GM20431 (cell line): Measurements from ENCODE around the gene NKG7.

Source experiments
- in situ Hi-C: fragments of 300-500 bp; cut with MseI, MboI; formaldehyde crosslinking; loops from one replicate; pipeline ENCODE4 v1.15.0; 2020; ENCODE audit warnings: low sequenced_read_pairs; ENCODE audit not compliant: unreplicated experiment

The NKG7 gene

DNA sequence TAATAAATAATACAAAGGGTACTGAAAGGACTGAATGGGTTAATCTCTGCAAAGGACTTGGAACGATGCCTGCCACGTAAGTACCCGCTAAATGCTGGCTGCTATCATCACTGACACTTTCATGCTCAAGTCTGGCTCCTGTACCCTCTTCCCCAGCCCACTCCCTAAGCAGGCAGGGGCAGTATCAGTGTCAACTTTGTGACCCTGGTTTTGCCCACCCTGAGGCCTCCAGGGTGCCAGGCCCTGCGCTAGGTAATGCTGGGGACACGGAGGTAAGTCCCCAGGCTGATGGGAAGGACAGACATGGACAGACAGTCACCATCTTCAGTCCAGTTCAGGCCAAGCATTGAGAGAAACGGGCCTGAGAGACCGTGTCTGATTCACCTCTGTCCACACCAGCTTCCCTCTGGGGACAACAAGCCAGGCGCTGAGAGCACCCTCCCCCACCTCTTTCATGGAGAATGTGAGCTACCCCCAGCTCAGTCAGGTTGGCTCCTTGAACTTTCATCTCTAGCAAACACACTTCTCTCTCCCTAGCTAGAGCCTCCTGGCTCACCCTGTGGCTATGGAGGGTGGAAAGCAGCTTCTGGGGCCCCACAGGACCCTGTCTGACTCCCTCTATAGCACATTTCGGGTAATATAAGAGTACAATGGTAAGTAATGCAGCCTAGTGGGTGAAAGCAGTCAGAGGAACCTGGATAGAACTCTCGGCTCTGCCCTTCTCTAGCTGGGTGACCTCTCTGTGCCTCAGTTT is 7.1 kb downstream of the NKG7 start:
- in situ Hi-C loops, result no loop called here

DNA sequence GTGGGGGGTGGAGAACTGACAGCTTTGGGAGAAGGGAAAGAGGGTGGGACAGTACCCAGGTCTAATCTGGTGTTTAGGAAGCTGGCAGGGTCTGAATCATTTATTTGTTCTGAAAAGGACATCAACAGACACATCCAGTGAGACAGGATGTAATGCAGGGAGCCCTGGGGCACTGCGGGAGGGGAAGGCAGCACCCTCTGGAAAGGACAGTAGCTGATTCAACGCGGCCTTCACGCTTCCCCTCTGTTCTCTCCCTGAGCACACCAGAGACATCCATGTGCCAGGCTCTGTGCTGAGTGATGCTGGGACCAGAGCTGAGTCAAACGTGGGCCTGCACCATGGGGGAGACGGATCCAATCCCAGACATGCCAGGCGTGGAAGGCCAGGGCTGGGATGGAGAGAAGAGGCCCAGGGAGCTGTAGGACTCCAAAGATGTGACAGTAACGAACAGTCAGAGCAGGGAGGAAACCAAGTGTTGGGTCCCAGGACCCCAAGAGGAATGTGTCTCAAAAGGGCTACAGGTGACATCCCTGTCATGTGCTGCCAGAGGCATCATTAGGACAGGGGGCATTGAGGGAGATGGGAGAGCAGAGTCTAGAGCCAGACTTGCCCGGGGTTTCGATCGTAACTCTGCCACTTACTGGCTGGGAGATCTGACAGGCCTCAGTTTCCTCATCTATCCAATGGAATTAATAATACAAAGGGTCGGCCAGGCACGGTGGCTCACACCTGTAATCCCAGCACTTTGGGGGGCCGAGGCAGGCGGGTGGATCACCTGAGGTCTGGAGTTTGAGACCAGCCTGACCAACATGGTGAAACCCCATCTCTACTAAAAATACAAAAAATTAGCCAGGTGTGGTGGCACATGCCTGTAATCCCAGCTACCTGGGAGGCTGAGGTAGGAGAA is 8.0 kb downstream of the NKG7 start:
- in situ Hi-C loops, result no loop called here

- in situ Hi-C loops, result no loop called here
Observed at GRCh38 chr19:51361239-51361638, 11.2 kb downstream of the NKG7 start.

DNA sequence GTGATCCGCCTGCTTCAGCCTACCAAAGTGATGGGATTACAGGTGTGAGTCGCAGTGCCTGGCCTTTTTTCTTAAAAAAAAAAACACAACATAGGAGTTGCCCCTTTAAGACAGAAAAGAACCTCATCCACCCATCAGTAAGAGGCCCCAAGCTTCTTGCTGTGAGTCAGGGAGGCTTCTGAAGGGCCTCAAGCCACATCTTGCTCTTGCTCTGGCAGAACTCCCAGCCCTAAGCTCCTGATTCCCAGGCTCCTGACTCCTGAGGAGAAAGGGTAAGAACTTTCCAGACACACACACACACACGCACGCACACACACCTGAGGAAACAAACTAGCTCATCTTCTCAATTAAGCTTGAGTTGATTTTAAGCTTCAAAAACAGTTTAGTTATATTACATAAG is 13.2 kb downstream of the NKG7 start:
- in situ Hi-C loops, result no loop called here

- in situ Hi-C loops, result no loop called here
Observed at GRCh38 chr19:51357952-51358351, 14.5 kb downstream of the NKG7 start.

DNA sequence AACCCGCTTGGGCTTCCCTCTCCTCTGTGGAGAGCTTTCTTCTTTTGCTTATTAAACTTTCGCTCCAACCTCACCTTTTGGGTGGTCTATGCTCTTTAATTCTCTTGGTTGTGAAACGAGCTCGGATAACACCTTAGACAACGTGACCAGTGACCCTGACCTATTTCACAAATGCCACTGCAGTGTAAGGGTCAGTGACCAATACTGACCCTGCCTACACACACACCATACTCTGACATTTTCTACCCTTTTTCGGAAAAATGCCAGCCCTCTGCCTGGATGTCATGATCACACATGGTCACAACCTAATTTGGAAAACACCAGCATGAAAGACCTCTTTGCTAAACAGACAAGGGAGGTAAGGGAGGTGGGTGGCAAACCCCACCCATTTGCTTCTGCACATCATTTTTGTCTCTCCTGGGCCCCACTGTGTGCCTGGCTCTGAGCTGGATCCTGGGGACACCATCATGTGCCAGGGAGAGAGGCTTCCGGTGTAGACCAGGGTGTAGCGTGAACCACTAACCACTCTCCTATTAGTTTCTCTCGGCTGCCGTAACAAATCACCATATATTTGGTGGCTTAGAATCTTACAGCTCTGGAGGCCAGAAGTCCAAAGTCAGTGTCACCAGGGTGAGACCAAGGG is 16.2 kb downstream of the NKG7 start:
- in situ Hi-C loops, result no loop called here

- in situ Hi-C loops, result no loop called here
Observed at GRCh38 chr19:51354742-51355148, 17.7 kb downstream of the NKG7 start.

- in situ Hi-C loops, result no loop called here
Observed at GRCh38 chr19:51354103-51354741, 18.2 kb downstream of the NKG7 start.

DNA sequence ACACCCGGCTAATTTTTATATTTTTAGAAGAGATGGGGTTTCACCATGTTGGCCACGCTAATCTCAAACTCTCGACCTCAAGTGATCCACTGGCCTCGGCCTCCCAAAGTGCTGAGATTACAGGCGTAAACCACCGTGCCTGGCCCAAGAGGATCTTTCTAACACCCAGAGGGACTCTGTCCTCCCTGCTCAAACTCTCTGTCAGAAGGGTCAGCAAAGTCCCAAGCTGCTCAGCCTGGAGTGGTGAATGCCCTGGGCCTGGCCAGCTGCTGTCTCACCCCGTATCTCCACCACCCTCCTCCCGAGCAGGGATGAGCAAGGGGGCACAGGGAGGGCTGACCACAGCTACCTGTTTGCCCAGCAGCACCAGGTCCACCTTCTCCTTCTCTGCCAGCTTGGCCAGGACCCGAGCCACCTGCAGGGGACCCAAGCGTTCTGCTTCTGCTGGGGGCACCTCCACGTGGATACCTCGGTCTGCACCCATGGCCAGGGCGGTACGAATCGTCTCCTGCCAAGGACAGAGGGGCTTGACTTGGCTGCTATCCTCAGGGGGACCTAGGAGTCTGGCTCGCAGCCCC is 19.6 kb downstream of the NKG7 start:
- in situ Hi-C loops, result no loop called here

GRCh38 chr19:51351266-51351990 is 21.0 kb downstream of the NKG7 start:
- in situ Hi-C loops, result no loop called here

DNA sequence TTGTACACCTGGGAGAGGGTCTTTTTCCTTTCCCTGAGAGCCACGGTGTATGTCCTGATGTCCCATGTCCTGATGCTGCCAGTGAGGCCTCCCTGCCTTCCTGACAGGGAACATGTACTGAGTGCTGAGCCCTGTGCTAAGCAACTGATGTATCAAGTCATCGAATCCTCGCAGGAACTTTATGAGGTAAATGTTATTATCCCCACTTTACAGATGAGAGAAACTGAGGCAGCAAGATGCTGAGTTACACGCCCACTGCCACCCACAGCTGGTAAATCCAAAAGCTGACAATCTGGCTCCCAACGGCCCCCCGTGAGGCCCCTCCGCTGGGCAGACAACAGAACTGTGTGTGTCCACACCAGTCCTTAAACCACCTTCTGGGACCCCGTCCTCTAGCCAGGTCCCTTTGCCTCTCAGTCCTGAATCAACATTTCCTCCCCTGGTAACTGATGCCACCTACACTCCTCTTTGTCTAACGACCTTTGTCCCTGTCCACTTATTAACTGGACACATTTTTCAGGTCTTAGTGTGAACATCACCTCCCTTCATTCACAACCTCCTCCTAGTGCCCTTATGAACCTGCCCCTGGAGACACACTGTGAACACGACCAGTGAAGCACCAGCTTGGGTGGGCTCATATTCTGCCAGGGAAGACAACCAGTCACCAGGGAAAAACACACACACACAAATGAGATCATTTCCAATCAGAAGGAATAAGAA is 25.1 kb downstream of the NKG7 start:
- in situ Hi-C loops, result no loop called here

- in situ Hi-C loops, result no loop called here
Observed at GRCh38 chr19:51346742-51347141, 25.7 kb downstream of the NKG7 start.

GRCh38 chr19:51345076-51345620 is 27.3 kb downstream of the NKG7 start:
- in situ Hi-C loops, result no loop called here

GRCh38 chr19:51342631-51343569 is 29.6 kb downstream of the NKG7 start:
- in situ Hi-C loops, result no loop called here

- in situ Hi-C loops, result no loop called here
Observed at GRCh38 chr19:51341976-51342580, 30.4 kb downstream of the NKG7 start, which contains the start of gene VSIG10L. VSIG10L (minus strand) TSS chr19:51342139; CDS start chr19:51342124, 15 bp downstream.

DNA sequence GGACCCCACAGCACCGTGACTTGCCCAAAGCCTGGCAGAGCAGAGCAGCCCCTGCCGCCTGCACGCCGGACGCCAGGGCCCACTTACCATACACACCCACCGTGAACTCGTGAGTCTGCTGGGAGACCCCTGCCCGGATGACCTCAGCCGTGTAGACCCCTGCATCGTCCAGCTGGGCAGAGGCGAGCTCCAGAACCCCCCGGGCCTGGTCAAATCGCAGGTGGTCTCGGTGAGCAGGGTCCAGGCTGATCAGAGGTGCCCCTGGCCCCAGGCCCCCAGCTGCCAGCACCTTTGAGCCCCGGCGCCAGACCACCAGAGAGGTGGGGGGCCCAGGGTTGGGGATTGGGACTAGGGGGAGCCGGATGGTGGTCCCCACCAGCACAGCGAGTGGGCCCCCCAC is 31.4 kb downstream of the NKG7 start:
- in situ Hi-C loops, result no loop called here
